Activated CD4-positive, alpha-beta T cell treated with anti-CD3 and anti-CD28 coated beads for 24 hours (primary cell): Measurements from ENCODE around the gene UBR4.

Source experiments
- DNase-seq, 2 donors: peaks; one replicate each; pipeline ENCODE4 v3.0.0-alpha.2; 2020; ENCODE audit warnings: low read depth in 2 of 2

UBR4 gene

DNA sequence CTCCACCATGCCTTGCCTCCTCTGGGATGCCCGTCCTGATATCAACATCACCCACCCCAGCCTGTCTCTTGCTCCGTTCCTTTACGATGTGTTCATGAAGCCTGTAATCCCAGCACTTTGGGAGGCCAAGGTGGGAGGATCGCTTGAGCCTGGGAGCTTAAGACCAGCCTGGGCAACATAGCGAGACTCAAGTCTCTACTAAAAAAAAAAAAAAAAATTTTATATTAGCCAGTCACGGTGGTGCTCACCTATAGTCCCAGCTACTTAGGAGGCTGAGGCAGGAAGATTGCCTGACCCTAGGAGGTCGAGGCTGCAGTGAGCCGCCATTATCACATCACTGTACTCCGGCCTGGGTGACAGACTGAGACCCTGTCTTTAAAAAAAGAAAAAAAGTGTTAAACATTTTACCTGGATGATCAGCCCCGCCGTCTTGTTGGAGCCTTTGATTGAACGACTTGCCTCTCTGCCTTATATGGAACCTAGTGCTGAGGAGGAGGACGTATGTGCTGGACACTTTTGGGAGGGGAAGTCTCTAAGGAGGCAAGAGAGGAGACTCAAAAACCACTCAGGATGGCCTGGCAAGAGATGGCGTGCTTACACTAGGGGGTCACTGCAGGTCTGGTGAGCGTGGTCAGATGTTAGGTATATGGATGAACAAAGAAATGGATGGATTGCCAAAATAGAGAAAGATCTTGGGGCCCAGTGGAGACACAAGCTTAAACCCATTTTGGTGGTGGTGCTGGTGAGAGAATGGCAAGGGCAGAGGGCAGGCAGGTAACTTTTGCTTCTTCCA, 173.1 kb downstream of the UBR4 start:
- no peak for DNase-seq

DNA sequence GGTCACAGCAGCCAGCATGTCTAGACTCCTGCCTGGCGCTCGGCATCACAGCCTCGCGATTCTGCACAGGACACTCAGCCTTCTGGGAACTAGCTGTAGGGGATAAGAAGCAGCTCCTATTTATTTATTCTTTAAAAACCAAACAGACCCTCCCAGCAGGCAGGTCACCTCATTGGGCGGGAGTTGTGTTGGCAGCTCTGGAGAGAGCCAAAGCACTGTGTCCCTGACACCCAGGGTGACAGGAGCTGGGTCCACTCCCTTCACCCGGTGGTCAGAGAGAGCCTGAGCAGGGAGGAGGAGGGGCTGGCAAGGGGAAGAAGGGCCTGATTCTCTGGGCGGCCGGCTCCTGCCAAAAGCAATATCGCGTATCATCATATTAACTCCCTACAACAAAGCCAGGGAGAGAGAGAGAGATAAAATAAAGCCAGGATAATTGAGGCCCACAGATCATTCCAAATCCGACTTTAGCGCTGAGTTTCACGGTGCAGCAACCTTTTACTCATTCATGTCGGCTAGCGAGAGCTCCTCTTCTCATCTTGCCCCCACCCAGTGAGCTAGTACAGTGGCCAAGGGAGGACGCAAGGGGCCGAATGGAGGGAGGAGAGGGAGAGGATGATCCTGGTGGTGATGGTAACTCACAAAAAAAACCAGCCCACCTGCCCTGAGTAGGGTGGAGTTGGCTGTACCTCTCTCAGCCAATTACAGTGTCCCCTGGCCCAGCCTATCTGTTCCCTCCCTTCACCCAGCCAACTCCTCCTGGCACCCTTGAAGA, 173.8 kb downstream of the UBR4 start:
- DNase-seq: no peak

- DNase-seq: no peak
Observed at GRCh38 chr1:19035377-19036040, 174.6 kb downstream of the UBR4 start.

DNA sequence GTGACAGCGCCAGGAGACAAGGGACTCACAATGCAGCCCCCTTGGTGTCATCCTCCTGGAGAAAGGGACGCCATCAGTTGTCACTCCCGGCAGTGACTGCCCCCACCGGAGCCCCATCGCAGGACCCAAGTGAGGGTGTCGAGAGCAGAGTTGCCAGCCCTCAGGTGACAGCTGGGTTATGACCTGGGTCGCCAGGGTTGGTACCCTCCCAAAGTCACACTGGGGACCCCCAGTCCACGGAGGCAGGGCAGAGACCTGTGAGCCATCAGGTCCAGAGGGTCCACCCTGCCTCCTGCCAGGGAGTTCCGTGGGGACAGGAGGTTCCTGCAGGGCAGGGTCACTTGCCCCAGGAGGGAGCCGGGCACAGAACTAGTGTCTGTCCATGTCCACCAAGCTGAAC, 175.3 kb downstream of the UBR4 start:
- DNase-seq: no peak

GRCh38 chr1:19033926-19034680, 176.0 kb downstream of the UBR4 start:
- DNase-seq: no peak

DNA sequence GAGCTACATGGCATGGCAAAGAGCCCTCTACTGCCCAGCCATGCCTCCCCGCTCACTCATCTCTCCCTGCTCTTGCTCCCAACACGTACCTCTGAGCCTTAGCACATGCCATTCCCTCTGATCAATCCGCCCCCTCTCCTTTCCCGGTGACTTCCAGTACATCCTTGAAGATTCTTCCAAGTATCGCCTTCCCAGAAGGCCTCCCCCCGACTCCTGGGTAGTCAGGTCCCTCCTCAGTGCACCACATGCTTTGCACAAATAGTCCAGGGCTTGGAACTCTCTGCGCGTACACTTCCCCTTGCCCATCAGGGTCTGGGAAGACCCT, 176.6 kb downstream of the UBR4 start:
- no peak for DNase-seq

GRCh38 chr1:19032701-19033514, 177.2 kb downstream of the UBR4 start:
- DNase-seq: no peak

GRCh38 chr1:19032413-19032695, 177.7 kb downstream of the UBR4 start:
- no peak for DNase-seq

GRCh38 chr1:19029191-19030085, 180.6 kb downstream of the UBR4 start:
- DNase-seq: no peak

DNA sequence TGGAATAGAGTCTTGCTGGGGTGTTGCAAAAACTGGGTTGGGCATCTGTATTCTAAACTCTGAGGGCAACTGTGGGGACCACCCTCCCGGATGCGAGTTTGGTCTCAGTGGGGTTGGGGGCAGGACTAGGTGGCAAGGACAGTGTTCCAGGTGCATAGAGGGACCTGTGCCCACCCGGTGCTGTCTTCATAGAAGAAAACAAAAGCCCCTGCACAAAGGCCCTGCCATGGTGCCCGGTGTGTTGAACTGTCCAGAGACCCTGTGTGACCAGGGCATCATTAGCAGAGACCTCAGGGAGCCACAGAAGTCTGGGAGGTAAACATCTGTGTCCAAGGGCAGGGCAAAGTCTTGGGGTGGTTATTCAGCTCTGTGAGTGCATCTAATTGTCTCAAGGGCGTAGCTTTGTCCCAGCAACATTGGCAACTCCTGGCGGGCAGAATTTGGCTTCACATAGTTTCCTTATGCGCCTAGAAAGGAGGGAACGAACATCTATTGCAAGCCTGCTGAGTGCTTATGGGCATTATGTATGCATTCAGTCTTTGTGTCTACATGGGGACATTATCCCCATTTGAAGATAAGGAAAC, 181.4 kb downstream of the UBR4 start:
- DNase-seq: no peak

DNA sequence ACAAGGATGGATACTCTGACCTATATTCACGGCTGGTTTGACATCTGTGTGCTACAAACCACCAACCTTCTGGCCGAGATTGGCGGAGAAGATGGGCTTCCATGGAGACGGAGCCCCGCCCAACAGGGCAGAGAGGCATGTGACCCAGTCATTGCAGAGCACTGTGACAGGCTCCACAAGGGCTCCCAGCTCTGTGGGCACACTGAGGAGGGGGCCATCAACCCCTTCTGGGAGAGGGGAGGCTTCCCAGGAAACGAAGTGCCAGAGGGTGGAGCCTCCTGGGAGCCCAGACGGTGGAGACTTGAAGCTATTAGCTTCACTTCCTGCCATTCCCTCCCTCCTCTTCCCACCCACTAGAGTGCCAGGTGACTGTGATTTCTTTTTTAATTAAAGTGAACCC, 182.0 kb downstream of the UBR4 start:
- no peak for DNase-seq
